Measurements from ENCODE around the gene GATAD2B.

Gene GATAD2B

DNA sequence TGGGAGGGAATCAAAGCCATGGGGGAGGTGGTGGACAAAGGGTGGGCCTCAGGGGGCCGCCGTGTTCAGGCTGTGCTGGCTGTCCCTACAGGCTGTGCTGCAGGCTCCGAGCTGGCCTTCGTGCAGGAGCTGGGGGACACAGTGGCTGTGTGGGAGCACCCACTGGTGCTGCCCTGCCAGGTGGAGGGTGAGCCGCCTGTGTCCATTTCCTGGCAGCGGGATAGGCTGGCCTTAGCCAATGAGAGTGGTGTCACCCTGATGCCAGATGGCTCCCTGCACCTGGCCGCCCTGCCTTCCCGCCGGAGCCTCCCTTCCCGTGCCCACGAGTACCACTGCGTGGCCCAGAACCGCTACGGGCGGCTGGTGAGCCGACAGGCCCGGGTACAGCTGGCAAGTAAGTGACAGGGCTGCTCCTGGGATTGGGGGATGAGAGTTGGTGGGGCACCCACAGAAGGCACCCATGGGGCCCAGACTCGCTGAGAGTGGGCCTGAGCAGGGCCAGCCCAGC, 127.4 kb downstream of the GATAD2B start:
- no peak for FAIRE-seq
- DNase-seq (ENCODE audit: insufficient read length) = no peak
- TF ChIP-seq POLR2A (IDR thresholded peaks at IDR 0.05; ENCODE audit: low read depth, low read length) (no peak), POLR2AphosphoS5 (IDR thresholded peaks at IDR 0.05; ENCODE audit: low read depth, low read length) (no peak)

GRCh38 chr1:153794624-153795329, 128.0 kb downstream of the GATAD2B start:
- DNase-seq (ENCODE audit: insufficient read length) = no peak
- no peak for FAIRE-seq
- TF ChIP-seq POLR2A (IDR thresholded peaks at IDR 0.05; ENCODE audit: low read depth, low read length) (no peak), POLR2AphosphoS5 (IDR thresholded peaks at IDR 0.05; ENCODE audit: low read depth, low read length) (no peak), TAF1 (IDR thresholded peaks at IDR 0.05; ENCODE audit: borderline replicate concordance, low read depth, low read length) (no peak)

GRCh38 chr1:153793973-153794615, 128.7 kb downstream of the GATAD2B start:
- FAIRE-seq (no peak), DNase-seq (ENCODE audit: insufficient read length) (no peak)
- TF ChIP-seq POLR2A (IDR thresholded peaks at IDR 0.05; ENCODE audit: low read depth, low read length) = no peak
- TF ChIP-seq POLR2AphosphoS5 (IDR thresholded peaks at IDR 0.05; ENCODE audit: low read depth, low read length) = no peak
- no peak for TF ChIP-seq TAF1 (IDR thresholded peaks at IDR 0.05; ENCODE audit: borderline replicate concordance, low read depth, low read length)

DNA sequence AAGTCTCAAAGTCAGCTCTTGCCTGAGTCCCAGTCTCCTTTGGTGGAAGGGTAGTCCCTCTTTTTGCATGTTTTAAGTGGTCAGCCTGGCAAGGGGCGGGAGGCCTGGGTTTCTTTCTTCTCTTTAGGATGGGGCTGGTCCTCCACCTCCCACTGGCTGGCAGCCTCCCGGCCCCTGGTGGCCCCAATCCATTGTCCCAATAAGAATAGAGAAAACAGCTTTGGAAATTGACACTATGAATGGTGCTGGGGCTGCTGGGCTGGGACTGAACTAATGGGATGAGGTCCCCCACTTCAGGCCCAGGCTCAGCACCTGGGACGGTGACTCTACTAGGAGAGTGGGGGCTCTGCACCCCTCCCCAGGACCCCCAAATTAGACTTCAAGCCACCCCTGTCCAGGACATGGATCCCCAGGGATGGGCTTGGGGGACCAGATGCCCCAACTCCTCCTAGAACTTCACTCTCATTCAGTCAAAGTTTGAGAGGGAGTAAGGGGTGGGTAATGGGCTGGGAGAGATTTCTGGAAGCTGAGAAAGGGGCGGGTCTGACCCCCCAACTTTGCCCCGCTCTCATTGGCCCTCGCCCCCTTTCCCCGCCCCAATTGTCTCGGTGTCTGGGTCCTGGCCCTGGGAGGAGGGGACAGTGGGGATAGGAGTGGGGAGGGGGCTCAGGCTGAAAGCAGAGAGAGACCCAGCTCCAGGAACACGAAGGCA, 129.4 kb downstream of the GATAD2B start:
- DNase-seq (ENCODE audit: insufficient read length) (no peak), FAIRE-seq (no peak)
- TF ChIP-seq POLR2A (IDR thresholded peaks at IDR 0.05; ENCODE audit: low read depth, low read length) (no peak), TAF1 (IDR thresholded peaks at IDR 0.05; ENCODE audit: borderline replicate concordance, low read depth, low read length) (no peak), POLR2AphosphoS5 (IDR thresholded peaks at IDR 0.05; ENCODE audit: low read depth, low read length) (no peak)

DNA sequence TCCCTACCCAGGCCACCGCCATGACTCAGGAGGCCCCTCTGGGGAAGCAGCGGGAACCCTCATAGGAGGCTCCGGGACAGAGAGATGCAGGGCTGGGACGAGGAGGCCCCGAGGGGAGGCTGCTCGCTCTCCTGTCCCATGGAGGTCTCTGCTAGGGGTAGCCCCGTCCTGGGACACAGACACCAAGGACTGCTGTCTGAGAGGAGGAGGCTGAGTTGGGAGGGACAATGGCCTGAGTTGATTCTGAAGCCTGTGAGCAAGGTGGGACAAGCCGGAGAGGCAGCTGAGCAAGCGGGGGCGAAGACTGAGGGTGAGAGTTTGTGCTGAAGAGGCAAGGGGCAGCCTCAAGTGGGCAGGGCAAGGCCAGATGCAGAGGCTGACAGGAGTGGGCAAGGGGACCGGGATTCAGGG, 130.1 kb downstream of the GATAD2B start:
- no peak for DNase-seq (ENCODE audit: insufficient read length)
- no peak for FAIRE-seq
- TF ChIP-seq TAF1 (IDR thresholded peaks at IDR 0.05; ENCODE audit: borderline replicate concordance, low read depth, low read length) = no peak
- TF ChIP-seq POLR2A (IDR thresholded peaks at IDR 0.05; ENCODE audit: low read depth, low read length) = no peak
- TF ChIP-seq POLR2AphosphoS5 (IDR thresholded peaks at IDR 0.05; ENCODE audit: low read depth, low read length) = no peak

DNA sequence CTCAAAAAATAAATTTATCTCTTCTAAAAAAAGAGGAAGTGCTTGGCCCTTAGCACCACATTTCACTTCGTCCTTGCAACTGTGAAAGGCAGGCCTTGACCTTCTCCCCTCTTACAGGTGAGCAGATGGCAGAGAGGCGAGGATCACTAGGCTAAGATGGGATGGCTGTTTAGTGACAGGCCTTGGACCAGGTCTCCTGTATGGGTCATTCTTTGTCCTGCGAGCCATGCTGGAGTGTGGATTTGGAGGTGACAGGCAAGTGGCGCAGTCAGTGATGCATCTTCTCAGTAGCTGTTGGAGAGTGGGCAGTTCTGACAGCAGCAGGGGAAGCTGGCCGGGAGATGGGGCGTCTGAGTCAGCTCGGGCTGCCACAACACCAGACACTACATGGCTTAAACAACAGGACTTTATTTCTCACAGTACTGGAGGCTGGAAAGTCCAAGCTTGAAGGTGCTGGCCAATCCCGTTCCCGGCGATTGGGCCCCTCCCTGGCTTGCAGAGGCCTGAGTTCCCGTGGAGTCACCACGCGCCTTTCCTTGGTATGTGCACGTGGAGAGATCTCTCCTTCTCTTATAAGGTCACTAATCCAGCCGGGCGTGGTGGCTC, 131.0 kb downstream of the GATAD2B start:
- DNase-seq (ENCODE audit: insufficient read length) (no peak), FAIRE-seq (peak; percentile 85)
- TF ChIP-seq POLR2A (IDR thresholded peaks at IDR 0.05; ENCODE audit: low read depth, low read length) (no peak), TAF1 (IDR thresholded peaks at IDR 0.05; ENCODE audit: borderline replicate concordance, low read depth, low read length) (no peak), POLR2AphosphoS5 (IDR thresholded peaks at IDR 0.05; ENCODE audit: low read depth, low read length) (no peak)

GRCh38 chr1:153790966-153791647, 131.7 kb downstream of the GATAD2B start:
- TF ChIP-seq TAF1 (IDR thresholded peaks at IDR 0.05; ENCODE audit: borderline replicate concordance, low read depth, low read length) (no peak), POLR2AphosphoS5 (IDR thresholded peaks at IDR 0.05; ENCODE audit: low read depth, low read length) (no peak), POLR2A (IDR thresholded peaks at IDR 0.05; ENCODE audit: low read depth, low read length) (0 out of 2 replicates have a peak, but pooled peaks have one; percentile 42)
- DNase-seq (ENCODE audit: insufficient read length) (peak; percentile 73), FAIRE-seq (peak; percentile 97)

DNA sequence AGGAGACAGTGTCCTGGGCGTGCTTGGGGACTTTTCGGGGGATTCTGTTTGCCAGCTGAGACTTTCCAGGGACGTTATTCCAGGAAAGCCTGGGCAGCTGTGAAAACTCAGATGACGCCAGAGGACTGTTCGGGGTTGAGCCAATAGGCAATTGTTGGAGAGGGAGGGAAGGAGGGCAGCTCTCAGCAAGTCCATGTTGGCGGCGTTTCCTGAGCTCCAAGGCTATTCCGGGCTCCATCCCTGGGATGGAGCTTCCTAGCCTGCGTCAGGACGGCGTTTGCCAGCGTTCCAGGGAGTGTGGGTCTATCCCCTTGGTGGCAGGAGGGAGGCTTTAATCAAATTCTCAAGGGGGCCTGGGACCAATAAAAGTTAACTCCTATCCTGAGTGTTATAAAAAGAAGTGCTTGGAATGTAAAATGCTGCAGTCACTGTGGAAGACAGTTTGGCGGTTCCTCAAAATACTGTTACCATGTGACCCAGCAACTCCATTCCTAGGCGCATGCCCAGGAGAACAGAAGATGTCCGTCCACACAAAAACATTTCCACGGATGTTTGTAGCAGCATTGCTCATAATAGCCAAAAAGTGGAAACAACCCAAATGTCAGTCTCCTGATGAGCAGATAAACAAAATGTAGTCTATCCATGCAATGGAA, 132.3 kb downstream of the GATAD2B start:
- DNase-seq (ENCODE audit: insufficient read length) (no peak), FAIRE-seq (no peak)
- TF ChIP-seq POLR2AphosphoS5 (IDR thresholded peaks at IDR 0.05; ENCODE audit: low read depth, low read length) = no peak
- TF ChIP-seq TAF1 (IDR thresholded peaks at IDR 0.05; ENCODE audit: borderline replicate concordance, low read depth, low read length) = no peak
- no peak for TF ChIP-seq POLR2A (IDR thresholded peaks at IDR 0.05; ENCODE audit: low read depth, low read length)

DNA sequence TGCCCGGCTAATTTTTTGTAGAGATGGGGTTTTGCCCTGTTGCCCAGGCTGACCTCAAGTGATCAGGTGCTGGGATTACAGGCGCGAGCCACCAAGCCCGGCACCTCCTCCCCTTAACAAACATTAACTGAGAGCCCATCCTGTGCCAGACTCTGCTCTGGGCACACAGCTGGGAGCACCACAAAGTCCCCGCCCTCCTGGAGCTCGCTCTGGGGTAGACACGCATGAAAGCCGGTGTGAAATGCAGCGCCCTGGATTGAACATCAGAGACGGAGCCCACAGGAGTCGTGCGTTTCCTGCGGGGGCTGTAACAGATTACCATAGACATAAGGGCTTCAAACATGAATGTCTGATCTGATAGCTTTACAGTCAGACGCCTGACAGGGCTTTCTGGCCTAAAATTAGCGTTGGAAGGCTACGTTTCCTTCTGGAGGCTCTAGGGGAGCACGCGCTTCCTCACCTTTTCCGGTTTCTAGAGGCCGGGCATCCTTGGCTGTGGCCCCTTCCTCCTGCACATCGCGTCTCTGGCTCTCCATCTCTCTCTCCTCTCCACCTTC, 133.2 kb downstream of the GATAD2B start:
- FAIRE-seq (peak; percentile 53), DNase-seq (ENCODE audit: insufficient read length) (no peak)
- TF ChIP-seq TAF1 (IDR thresholded peaks at IDR 0.05; ENCODE audit: borderline replicate concordance, low read depth, low read length) = no peak
- TF ChIP-seq POLR2A (IDR thresholded peaks at IDR 0.05; ENCODE audit: low read depth, low read length) = no peak
- no peak for TF ChIP-seq POLR2AphosphoS5 (IDR thresholded peaks at IDR 0.05; ENCODE audit: low read depth, low read length)
